Measurements from ENCODE around the gene TSPAN10. TPM values are rescaled to one million over a fixed set of nuclear protein-coding genes. Genes with fewer than 3 reads are reported as not detected.

The TSPAN10 gene
- polyA plus RNA-seq, 1 donor from 2014 or later: not detected

- Histone ChIP-seq H3F3A (ENCODE audit: insufficient read depth, low read length, poor library complexity, severe bottlenecking) (no peaks in the 10 kb centered on the region), H3K36me3 (ENCODE audit: insufficient read depth, low read length) (peaks cover 4% of the 10 kb centered on the region), H3K9me3 (ENCODE audit: low read length) (no peaks in the 10 kb centered on the region), H3K9me2 (ENCODE audit: insufficient read depth, low read length) (no peaks in the 10 kb centered on the region), H3K27ac (ENCODE audit: low read length) (no peak overlapping the region), H3K4me3 (ENCODE audit: low read length) (no peak overlapping the region), H3K4me2 (ENCODE audit: low read length) (no peak overlapping the region), H4K20me1 (ENCODE audit: insufficient read depth) (no peaks in the 10 kb centered on the region), H3K27me3 (ENCODE audit: insufficient read depth, low read depth, low read length) (no peaks in the 10 kb centered on the region), H2AFZ (ENCODE audit: low read depth, low read length) (no peak overlapping the region), H3K79me2 (replicated peaks; ENCODE audit: insufficient read depth, low read length) (no peaks in the 10 kb centered on the region), H3K9ac (ENCODE audit: low read length) (no peak overlapping the region)
- TF ChIP-seq EZH2 (IDR thresholded peaks at IDR 0.05; ENCODE audit: borderline replicate concordance, insufficient read depth, low read length, poor library complexity, severe bottlenecking): no peak
- peak; percentile 84 for TF ChIP-seq CTCF (IDR thresholded peaks at IDR 0.05; ENCODE audit: poor library complexity, severe bottlenecking)
- TF ChIP-seq SMC3 (conservative IDR thresholded peaks at IDR 0.05; ENCODE audit: poor library complexity): peak; percentile 76
- no peak for TF ChIP-seq MXI1 (conservative IDR thresholded peaks at IDR 0.05; ENCODE audit: poor library complexity, severe bottlenecking)
- TF ChIP-seq RAD21 (conservative IDR thresholded peaks at IDR 0.05): peak; percentile 79
- TF ChIP-seq POLR2AphosphoS5 (IDR thresholded peaks at IDR 0.05): no peak
- TF ChIP-seq REST (IDR thresholded peaks at IDR 0.05; ENCODE audit: borderline replicate concordance): no peak
These were observed 35.4 kb upstream of the TSPAN10 start for GRCh38 chr17:81601525-81602120.

- Histone ChIP-seq H3K9me2 (ENCODE audit: insufficient read depth, low read length) (no peaks in the 10 kb centered on the region), H3K27me3 (ENCODE audit: insufficient read depth, low read depth, low read length) (no peaks in the 10 kb centered on the region), H3K79me2 (replicated peaks; ENCODE audit: insufficient read depth, low read length) (no peaks in the 10 kb centered on the region), H3F3A (ENCODE audit: insufficient read depth, low read length, poor library complexity, severe bottlenecking) (no peaks in the 10 kb centered on the region), H3K4me3 (ENCODE audit: low read length) (no peak overlapping the region), H3K27ac (ENCODE audit: low read length) (no peak overlapping the region), H3K9ac (ENCODE audit: low read length) (no peak overlapping the region), H2AFZ (ENCODE audit: low read depth, low read length) (no peak overlapping the region), H3K9me3 (ENCODE audit: low read length) (no peaks in the 10 kb centered on the region), H3K36me3 (ENCODE audit: insufficient read depth, low read length) (peaks cover 8% of the 10 kb centered on the region), H3K4me2 (ENCODE audit: low read length) (no peak overlapping the region), H4K20me1 (ENCODE audit: insufficient read depth) (no peaks in the 10 kb centered on the region)
- TF ChIP-seq EP300 (conservative IDR thresholded peaks at IDR 0.05; ENCODE audit: poor library complexity, severe bottlenecking): no peak
- no peak for TF ChIP-seq RAD21 (conservative IDR thresholded peaks at IDR 0.05)
- TF ChIP-seq REST (IDR thresholded peaks at IDR 0.05; ENCODE audit: borderline replicate concordance): no peak
- no peak for TF ChIP-seq POLR2AphosphoS5 (IDR thresholded peaks at IDR 0.05)
- no peak for TF ChIP-seq CTCF (IDR thresholded peaks at IDR 0.05; ENCODE audit: poor library complexity, severe bottlenecking)
- no peak for TF ChIP-seq MXI1 (conservative IDR thresholded peaks at IDR 0.05; ENCODE audit: poor library complexity, severe bottlenecking)
- no peak for TF ChIP-seq EZH2 (IDR thresholded peaks at IDR 0.05; ENCODE audit: borderline replicate concordance, insufficient read depth, low read length, poor library complexity, severe bottlenecking)
- TF ChIP-seq SMC3 (conservative IDR thresholded peaks at IDR 0.05; ENCODE audit: poor library complexity): no peak
- no peak for TF ChIP-seq TAF1 (IDR thresholded peaks at IDR 0.05; ENCODE audit: low read depth)
These were observed 33.0 kb upstream of the TSPAN10 start for GRCh38 chr17:81603846-81604610.

Data from neural cell (in vitro differentiated cells).